BJ (cell line): ENCODE results near the gene LIME1. TPM values are rescaled to one million over a fixed set of nuclear protein-coding genes. Genes with fewer than 3 reads are reported as not detected.

ENCODE experiments used
- CTCF ChIA-PET: fragments of 350-600 bp; formaldehyde crosslinking; extraction: SDS; loops from one replicate; lab custom pipeline; 2021; ENCODE audit warnings: antibody characterized with exemption, inconsistent platforms; lab: Yijun Ruan, JAX
- POLR2A ChIA-PET: fragments of 300-600 bp; sonication (Branson Sonifier 250); formaldehyde crosslinking; extraction: SDS; loops from one replicate; lab custom pipeline; 2021; ENCODE audit warnings: antibody characterized with exemption; lab: Charles Lee
- DNase-seq: peaks from one replicate; pipeline ENCODE4 v3.0.0-alpha.2; 2011; ENCODE audit warnings: low read depth
- H3K27me3 ChIP-seq: 2 replicates; pipeline ENCODE4 v1.6.0; 2011; ENCODE audit warnings: low read length; ENCODE audit not compliant: control insufficient read depth, insufficient read depth
- H3K36me3 ChIP-seq: 2 replicates; pipeline ENCODE4 v1.5.1; 2011; ENCODE audit warnings: low read length; ENCODE audit not compliant: control insufficient read depth, insufficient read depth
- H3K4me3 ChIP-seq: 2 replicates; pipeline ENCODE4 v1.5.1; 2011; ENCODE audit warnings: low read depth, mild to moderate bottlenecking, control low read depth, low read length
- CTCF ChIP-seq: IDR thresholded peaks from 2 replicates; pipeline ENCODE4 v1.5.1; 2011; ENCODE audit warnings: low read depth, mild to moderate bottlenecking, control low read depth, inconsistent platforms, low read length, moderate library complexity; ENCODE audit not compliant: insufficient read depth
- polyA plus RNA-seq: library from polyadenylated mRNA; depleted of rRNA; stranded (reverse); fragments of >200 nt; gene quantifications from 2 replicates; pipeline ENCODE4 v1.2.3, GENCODE V29; 2011

The LIME1 gene
- polyA plus RNA-seq, 1 experiment, result 2.5 TPM

- Histone ChIP-seq H3K4me3 (no peak overlapping the region), H3K27me3 (no peaks in the 10 kb centered on the region), H3K36me3 (peaks cover 31% of the 10 kb centered on the region)
- CTCF ChIA-PET, result no interaction called here
- POLR2A ChIA-PET, result no interaction called here
- DNase-seq, result no peak
- TF ChIP-seq CTCF, result no peak
These were observed 35.0 kb upstream of the LIME1 start for GRCh38 chr20:63701329-63702035.

- peaks cover 31% of the 10 kb centered on the region for H3K36me3 ChIP-seq
- H3K4me3 ChIP-seq, result no peak overlapping the region
- no peaks in the 10 kb centered on the region for H3K27me3 ChIP-seq
- no peak for TF ChIP-seq CTCF
- ChIA-PET CTCF (no interaction called here), POLR2A (no interaction called here)
- DNase-seq, result no peak
These were observed 34.3 kb upstream of the LIME1 start for GRCh38 chr20:63702036-63702665.

GRCh38 chr20:63702751-63703470, 33.6 kb upstream of the LIME1 start:
- no peak for DNase-seq
- no peak overlapping the region for H3K4me3 ChIP-seq
- no peak for TF ChIP-seq CTCF
- POLR2A ChIA-PET, result no interaction called here
- CTCF ChIA-PET, result no interaction called here
- no peaks in the 10 kb centered on the region for H3K27me3 ChIP-seq
- H3K36me3 ChIP-seq, result peaks cover 27% of the 10 kb centered on the region

- ChIA-PET POLR2A (no interaction called here), CTCF (no interaction called here)
- peaks cover 27% of the 10 kb centered on the region for H3K36me3 ChIP-seq
- no peak for DNase-seq
- TF ChIP-seq CTCF, result no peak
- H3K27me3 ChIP-seq, result no peaks in the 10 kb centered on the region
- no peak overlapping the region for H3K4me3 ChIP-seq
These were observed 32.9 kb upstream of the LIME1 start for GRCh38 chr20:63703471-63703975.
